Embryonic facial prominence (tissue), 1 donor: ENCODE results near the gene INHBE.
"Not testable (repeated sequence)": the region's sequence is repeated elsewhere in the genome, so short reads cannot be mapped to it uniquely, and the experiment has no call there.

ENCODE experiments used
- DNase-seq: peaks from one replicate; pipeline ENCODE4 v3.0.0-alpha.2; 2016; ENCODE audit errors: extremely low spot score

INHBE gene

DNA sequence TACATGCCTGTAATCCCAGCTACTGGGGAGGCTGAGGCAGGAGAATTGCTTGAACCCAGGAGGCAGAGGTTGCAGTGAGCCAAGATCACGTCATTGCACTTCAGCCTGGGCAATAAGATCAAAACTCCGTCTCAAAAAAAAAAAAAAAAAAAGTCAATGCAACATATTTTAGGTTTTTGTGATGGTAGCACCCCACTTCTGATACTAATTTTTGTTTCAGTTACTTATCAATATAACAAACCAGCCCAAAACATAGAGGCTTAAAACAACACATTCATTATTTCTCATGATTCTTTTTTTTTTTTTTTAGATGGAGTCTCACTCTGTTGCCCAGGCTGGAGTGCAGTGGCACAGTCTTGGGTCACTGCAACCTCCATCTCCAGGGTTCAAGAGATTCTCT is 13.7 kb upstream of the INHBE start:
- not testable (repeated sequence) for DNase-seq

DNA sequence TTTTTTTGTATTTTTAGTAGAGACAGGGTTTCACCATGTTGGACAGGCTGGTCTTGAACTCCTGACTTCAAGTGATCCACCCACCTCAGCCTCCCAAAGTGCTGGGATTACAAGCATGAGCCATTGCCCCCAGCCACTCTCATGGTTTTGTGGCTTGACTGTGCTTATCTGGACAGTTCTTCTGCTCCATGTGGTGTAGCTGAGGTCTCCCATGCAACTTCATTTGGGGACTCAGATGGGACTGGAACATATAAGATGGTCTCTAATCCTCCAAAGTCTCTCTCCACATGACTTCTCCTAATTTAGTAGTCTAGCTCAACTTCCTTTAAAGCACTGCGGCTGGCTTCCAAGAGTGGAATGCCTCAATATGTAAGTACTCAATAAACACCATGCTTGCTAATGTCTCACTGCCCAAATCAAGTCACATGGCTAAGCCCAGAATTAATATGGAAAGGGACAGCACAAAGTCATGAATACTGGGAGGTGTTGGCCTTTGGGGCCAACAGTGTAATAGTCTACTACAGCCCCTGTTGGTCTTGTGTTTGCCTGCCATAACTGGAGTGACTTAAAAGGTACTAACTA is 13.2 kb upstream of the INHBE start:
- DNase-seq: no peak

DNA sequence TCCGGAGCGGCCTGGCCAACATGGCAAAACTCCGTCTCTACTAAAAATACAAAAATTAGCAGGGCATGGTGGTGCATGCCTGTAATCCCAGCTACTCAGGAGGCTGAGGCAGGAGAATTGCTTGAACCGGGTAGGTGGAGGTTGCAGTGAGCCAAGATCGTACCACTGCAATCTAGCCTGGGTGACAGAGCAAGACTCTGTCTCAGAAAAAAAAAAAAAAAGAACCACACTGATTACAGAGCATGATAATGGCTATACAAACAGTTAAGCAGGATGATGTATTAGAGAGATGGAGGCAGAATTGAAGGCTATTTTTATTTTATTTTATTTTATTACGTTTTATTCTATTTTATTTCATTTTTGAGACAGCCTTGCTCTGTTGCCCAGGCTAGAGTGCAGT is 10.8 kb upstream of the INHBE start:
- DNase-seq: not testable (repeated sequence)

DNA sequence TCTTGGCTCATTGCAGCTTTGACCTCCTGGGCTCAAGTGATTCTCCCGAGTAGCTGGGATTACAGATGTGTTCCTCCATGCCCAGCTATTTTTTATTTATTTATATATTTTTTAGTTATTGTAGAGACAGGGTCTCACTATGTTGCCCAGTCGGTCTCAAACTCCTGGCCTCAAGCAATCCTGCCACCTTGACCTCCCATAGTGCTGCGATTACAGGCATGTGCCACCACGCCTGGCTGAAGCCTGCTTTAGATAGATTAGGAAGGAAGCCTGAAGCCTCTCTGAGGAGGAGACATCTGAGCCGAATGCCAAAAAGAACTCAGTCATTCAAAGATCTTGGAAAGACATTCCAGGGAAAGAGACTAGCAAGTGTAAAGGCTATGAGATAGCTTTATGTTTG is 10.4 kb upstream of the INHBE start:
- DNase-seq: no peak

DNA sequence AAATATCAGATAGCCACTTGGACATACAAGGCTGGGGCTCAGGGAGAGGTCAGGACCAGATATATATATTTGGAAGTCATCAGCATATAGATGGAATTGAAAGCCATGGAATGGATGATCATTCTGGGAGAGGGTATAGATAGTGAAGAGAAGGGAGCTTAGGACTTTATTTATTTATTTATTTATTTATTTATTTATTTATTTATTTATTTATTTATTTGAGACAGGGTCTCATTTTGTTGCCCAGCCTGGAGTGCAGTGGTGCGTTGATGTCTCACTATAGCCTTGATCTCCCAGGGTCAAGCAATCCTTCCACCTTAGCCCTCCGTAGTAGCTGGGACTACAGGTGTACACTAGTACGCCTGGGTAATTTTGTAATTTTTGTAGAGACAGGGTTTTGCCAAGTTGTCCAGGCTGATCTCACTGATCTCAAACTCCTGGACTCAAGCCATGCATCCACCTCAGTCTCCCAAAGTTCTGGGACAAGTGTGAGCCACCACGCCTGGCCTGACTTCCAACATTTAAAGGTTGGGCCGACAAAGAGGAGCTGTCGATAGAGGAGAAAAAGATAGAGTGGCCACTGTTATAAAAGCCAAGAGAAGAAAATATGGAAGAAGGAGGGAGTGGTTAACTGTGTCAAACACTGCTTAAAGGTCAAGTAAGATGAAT is 8.7 kb upstream of the INHBE start:
- no peak for DNase-seq

DNA sequence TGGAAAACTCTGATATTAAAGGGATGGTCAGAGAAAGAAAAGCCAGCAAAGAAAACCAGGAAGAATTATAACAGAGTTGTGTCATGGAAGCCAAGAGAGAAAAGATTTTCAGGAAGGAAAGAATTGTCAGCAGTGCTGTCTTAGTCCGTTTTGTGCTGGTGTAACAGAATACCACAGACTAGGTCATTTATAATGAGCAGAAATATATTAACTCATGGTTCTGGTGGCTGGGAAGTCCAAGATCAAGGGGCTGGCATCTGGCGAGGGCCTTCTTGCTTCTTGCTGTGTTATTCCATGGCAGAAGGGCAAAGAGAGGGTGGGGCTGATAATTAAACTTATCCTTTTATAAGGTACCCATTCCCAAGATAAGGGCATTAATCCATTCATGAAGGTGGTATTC is 6.4 kb upstream of the INHBE start:
- no peak for DNase-seq

DNA sequence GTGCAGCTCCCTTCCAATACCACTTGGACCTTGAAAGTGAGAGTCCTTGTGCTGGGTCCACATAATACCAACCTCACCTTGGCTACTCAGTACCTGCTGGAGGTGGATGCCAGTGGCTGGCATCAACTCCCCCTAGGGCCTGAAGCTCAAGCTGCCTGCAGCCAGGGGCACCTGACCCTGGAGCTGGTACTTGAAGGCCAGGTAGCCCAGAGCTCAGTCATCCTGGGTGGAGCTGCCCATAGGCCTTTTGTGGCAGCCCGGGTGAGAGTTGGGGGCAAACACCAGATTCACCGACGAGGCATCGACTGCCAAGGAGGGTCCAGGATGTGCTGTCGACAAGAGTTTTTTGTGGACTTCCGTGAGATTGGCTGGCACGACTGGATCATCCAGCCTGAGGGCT is 5.7 kb upstream of the INHBE start:
- DNase-seq: no peak

DNA sequence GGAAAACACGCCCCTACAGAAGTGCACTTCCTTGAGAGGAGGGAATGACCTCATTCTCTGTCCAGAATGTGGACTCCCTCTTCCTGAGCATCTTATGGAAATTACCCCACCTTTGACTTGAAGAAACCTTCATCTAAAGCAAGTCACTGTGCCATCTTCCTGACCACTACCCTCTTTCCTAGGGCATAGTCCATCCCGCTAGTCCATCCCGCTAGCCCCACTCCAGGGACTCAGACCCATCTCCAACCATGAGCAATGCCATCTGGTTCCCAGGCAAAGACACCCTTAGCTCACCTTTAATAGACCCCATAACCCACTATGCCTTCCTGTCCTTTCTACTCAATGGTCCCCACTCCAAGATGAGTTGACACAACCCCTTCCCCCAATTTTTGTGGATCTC is 5.0 kb upstream of the INHBE start:
- DNase-seq: no peak

DNA sequence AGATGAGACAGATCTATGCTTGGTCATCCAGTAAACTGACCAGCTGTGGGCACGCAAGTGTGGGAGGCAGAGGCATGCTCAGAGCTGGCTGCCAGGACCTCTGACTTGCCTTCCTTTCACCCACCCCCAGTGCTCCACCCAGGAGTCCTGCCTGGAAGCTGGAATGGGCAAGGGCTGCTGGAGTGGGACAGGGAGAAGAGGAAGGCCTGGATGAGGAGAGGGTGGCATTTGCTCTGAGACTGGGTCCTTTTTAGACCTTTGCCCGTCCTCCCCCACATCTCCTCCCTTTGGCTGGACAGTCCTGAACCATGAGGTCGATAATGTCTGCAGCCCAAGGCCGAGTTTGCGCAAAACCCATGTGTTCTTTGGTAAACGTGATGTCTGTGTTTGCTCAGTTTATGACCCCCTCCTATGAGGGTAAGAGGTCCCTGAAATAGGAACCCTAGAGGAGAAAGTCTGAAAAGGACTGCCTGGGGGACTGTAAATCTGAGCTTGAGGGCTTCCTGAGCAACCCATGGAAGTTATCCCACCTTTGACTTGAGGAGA is 3.8 kb upstream of the INHBE start:
- DNase-seq: no peak

DNA sequence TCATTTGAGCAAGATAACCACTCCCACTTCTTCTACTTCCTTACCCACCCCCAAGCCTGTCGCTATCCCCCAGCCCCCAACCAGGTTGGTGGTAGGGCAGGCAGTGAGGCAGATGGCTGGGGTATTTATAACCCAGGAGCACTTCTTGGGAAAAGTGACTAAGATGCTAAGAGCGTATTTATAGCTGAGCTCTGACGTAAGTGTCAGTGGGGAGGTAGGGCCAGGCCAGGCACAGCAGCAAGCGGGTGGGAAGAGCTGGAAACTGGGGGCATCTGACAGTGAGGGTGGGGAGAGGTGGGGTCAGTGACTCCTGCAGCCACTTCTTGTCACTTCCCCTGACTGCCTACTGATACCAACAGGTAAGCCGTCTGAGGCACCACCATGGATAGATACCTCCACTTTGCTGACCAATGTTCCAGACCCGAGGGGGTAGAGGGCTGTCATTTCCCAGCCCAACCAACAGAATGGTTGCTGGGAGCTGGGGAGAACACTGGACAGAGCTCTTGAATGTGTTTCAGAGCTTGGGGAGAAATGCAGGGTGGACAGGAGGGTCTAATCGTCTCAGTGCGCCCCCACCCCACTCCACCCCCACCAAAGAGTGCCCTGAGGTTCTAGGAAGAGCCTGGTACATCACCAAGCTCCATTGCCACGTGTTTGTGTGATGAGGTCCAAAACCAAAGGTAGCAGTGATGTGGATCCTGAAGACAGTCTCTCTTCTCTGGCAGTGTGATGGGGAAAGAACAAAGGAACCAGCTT is 2.7 kb upstream of the INHBE start:
- DNase-seq: no peak

DNA sequence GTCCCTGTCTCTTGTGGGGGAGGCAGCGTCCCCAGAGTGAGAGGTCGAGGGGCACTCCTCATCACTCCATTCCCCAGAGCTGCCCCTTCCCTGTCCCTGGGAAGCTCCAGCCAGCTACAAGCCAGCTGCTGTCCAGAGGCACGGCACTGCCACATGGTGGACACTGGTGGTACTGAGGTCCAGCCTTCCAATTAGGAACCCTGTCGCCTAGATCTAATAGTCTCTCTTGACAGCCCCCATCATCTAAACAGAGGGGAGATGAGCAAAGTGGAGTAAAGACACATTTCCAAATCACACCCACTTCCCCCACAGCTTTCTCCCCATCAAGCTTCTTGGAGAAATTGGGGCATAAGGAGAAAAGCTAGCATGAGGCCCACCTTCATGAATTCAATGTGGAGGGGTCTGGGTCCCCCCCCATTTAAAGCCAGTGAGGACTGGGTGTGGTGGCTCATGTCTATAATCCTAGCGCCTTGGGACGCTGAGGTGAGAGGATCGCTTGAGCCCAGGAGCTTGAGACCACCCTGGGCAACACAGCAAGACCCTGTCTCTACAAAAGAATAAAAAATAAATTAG is 2.1 kb upstream of the INHBE start:
- no peak for DNase-seq

DNA sequence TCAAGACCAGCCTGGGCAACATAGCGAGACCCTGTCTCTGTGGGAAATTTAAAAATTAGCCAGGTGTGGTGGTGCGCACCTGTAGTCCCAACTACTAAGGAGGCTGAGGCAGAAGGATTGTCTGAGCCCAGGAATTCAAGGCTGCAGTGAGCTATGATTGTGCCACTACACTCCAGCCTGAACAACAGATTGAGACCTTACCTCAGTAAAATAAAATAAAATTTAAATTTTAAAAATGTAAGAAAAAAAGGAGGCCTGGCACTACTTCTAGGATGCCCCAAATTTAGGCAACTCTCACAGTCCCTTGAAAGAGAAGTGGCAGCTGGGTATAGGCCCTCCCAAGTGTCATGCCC is 918 bp upstream of the INHBE start:
- no peak for DNase-seq

DNA sequence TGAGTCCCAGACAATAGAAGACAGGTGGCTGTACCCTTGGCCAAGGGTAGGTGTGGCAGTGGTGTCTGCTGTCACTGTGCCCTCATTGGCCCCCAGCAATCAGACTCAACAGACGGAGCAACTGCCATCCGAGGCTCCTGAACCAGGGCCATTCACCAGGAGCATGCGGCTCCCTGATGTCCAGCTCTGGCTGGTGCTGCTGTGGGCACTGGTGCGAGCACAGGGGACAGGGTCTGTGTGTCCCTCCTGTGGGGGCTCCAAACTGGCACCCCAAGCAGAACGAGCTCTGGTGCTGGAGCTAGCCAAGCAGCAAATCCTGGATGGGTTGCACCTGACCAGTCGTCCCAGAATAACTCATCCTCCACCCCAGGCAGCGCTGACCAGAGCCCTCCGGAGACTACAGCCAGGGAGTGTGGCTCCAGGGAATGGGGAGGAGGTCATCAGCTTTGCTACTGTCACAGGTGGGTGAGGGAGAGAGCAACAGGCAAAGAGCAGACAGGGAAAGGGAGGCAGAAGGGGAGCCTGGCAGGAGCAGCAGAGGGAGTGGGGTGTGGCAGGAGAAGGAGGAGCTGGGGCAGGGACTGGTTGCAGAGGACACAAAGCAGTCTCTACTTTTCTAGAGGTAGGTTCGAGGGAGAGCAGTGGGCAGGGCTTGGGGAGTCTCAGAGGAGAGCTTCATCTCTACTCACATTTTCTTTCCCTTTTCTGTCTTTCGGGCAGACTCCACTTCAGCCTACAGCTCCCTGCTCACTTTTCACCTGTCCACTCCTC is 452 bp downstream of the INHBE start:
- no peak for DNase-seq

DNA sequence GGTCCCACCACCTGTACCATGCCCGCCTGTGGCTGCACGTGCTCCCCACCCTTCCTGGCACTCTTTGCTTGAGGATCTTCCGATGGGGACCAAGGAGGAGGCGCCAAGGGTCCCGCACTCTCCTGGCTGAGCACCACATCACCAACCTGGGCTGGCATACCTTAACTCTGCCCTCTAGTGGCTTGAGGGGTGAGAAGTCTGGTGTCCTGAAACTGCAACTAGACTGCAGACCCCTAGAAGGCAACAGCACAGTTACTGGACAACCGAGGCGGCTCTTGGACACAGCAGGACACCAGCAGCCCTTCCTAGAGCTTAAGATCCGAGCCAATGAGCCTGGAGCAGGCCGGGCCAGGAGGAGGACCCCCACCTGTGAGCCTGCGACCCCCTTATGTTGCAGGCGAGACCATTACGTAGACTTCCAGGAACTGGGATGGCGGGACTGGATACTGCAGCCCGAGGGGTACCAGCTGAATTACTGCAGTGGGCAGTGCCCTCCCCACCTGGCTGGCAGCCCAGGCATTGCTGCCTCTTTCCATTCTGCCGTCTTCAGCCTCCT is 1.1 kb downstream of the INHBE start:
- DNase-seq: no peak

DNA sequence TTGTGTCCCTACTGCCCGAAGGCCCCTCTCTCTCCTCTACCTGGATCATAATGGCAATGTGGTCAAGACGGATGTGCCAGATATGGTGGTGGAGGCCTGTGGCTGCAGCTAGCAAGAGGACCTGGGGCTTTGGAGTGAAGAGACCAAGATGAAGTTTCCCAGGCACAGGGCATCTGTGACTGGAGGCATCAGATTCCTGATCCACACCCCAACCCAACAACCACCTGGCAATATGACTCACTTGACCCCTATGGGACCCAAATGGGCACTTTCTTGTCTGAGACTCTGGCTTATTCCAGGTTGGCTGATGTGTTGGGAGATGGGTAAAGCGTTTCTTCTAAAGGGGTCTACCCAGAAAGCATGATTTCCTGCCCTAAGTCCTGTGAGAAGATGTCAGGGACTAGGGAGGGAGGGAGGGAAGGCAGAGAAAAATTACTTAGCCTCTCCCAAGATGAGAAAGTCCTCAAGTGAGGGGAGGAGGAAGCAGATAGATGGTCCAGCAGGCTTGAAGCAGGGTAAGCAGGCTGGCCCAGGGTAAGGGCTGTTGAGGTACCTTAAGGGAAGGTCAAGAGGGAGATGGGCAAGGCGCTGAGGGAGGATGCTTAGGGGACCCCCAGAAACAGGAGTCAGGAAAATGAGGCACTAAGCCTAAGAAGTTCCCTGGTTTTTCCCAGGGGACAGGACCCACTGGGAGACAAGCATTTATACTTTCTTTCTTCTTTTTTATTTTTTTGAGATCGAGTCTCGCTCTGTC is 1.8 kb downstream of the INHBE start:
- no peak for DNase-seq

DNA sequence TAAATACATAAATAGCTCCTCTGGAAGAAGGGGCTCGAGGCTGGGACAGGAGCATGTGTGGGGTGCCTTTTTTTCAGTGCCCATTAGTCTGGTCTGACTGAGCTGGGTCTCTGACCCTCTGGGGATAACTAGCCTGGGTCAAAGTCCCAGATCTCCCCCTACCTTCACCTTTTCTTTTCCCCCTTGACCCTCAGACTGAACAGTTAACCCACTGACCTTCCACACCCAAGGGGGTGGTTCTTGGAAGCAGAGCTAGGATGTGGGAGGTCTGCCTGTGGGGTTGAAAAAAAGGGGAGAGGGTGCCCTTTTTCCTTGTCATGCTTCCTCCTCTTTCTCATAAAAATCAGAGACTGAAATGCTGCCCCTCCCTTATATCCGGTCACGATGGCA is 3.6 kb downstream of the INHBE start:
- DNase-seq: no peak

DNA sequence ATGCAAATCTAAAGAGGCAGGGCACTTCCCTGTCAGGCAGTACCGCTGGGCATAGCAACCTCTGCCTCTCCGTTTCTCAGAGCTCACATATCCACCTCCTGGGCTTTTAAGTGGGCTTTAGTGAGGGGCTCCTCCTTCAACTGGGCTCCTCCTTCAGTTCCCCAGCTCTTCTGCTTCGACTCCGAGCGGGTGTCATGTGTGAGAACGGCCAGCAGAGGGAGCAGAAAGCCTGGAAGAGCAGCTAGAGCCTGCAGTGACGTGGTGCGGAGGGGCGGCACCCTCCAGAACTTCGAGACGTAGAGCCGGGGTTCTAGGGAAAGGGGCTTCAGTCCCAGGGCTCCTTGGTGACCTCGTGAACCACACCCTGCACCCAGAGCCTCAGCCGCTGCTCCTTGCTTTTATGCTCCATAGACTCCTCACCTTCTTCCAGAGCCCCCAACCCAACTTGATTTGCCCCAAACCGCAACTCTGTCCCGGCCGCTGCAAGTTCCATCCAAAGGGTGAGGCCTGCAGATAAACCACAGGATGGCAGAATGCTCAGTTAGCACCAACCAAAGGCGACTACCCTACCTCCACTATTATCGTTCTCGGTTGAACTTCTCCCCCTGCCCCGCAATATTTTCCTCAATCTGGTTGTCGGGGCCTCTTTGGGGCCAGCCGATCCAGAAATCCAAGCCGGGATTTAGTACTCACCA is 4.1 kb downstream of the INHBE start:
- DNase-seq: peak; percentile 97

DNA sequence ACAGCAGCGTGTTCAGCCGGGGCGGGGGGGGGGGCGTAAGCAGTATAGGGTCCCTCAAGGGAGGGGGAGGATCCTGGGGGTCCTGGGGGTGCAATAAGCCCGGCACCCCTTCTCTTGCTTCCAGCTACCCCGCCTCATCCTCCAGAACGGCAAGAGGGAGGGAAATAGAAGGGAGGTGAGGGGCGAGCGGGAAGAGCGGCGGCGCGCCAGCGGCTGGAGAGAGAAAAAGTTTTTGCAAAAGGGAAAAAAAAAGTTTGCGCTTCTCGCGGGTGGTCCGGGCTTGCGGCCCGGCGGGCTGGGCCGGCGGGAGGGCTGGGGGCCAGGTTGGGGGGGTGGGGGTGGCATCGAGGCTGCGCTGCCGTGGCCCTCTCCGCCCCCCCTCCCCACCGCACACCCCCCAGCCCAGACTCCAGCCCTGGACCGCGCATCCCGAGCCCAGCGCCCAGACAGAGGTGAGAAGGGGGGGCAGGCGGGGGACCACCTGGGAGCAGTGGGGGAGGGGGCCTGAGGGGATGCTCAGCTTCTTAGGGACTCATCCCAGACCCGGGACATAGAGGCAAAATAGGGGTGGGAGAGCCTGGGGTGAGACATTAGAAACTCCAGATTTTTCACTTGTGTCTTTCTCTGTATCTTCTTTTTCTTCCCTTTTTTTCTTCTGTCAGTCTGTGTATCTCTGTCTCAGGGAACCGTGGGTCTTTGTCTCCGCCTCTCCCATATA is 4.8 kb downstream of the INHBE start, which contains the start of gene GLI1:
Gene GLI1 (plus strand): TSS at position 36 of the 718 bp plus-strand sequence. CDS start 3,907 bp downstream, outside the sequence.
- peak; percentile 76 for DNase-seq

DNA sequence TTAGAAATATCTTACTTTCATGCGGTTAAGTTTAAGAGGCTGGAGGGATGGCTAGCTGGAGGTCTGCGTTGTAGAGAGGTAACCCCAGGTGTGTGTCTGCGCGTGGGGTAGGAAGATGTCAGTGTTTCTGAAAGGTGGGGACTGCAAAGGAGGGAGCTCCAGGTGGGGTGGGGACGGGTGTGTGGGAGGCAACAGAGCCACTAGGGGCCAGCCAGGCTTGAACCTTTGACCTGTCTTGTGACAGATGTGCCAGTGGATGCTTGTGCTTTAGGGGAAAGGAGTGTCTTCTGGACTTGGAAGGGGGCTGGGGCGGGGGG is 5.3 kb downstream of the INHBE start:
- DNase-seq: no peak

DNA sequence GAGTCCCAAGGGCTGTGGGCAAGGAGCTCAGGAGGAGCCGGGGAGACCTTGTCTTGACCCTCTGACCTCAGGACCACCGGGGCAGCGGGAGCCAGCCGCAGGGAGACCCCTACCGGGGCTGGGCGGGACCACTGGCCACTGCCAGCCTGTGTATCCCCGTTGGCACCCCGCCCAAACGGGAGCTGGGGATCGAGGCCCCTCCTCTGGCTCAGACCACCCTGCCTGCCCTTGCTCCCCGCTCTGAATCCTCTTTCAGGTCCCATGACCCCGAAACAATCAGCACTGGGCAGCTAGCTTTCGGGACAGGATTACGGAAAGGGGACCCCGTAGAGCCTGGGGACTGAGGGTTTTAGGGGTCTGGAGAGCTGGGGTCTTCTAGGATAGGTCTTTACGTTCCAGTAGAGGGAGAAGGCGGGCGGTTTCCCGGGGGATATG is 5.8 kb downstream of the INHBE start:
- DNase-seq: no peak
